HepG2 (cell line): Measurements from ENCODE around the gene DPH3. TPM values are rescaled to one million over a fixed set of nuclear protein-coding genes. Genes with fewer than 3 reads are reported as not detected.

ENCODE experiments used
- ASH2L ChIP-seq: fragments of 300-600, 200-600 bp; sonication (generic); IDR thresholded peaks from 2 replicates; pipeline ENCODE4 v1.7.0; 2017; ENCODE audit warnings: low read depth, mild to moderate bottlenecking, moderate library complexity, mixed read lengths, low read length; ENCODE audit not compliant: insufficient read length
- BCL6 ChIP-seq: IDR thresholded peaks from 2 replicates; pipeline ENCODE4 v1.6.1; 2016; ENCODE audit warnings: missing genetic modification reagents, missing compliant biosample characterization
- CCDC6 ChIP-seq: sonication (generic); formaldehyde crosslinking; IDR thresholded peaks from 2 replicates; pipeline ENCODE4 v1.8.1; 2022; ENCODE audit warnings: mild to moderate bottlenecking, missing genetic modification reagents, moderate library complexity
- CTCF ChIP-seq: sonication (generic); formaldehyde crosslinking; IDR thresholded peaks from 2 replicates; pipeline ENCODE4 v1.5.0; 2020; ENCODE audit warnings: mild to moderate bottlenecking, missing genetic modification reagents, moderate library complexity
- E2F1 ChIP-seq: sonication (generic); formaldehyde crosslinking; IDR thresholded peaks from 2 replicates; pipeline ENCODE4 v1.5.0; 2020; ENCODE audit warnings: missing genetic modification reagents
- FUBP1 ChIP-seq: sonication (generic); formaldehyde crosslinking; IDR thresholded peaks from 2 replicates; pipeline ENCODE4 v1.5.1; 2020; ENCODE audit warnings: missing genetic modification reagents, mild to moderate bottlenecking, borderline replicate concordance
- GZF1 ChIP-seq: sonication (generic); formaldehyde crosslinking; IDR thresholded peaks from 2 replicates; pipeline ENCODE4 v1.5.1; 2020; ENCODE audit warnings: mild to moderate bottlenecking, missing genetic modification reagents
- HDAC6 ChIP-seq: fragments of 200-600 bp; sonication (generic); IDR thresholded peaks from 2 replicates; pipeline ENCODE4 v1.7.0; 2017; ENCODE audit warnings: mild to moderate bottlenecking, antibody characterized with exemption, low read length, low read depth
- HHEX ChIP-seq: IDR thresholded peaks from 2 replicates; pipeline ENCODE4 v1.6.1; 2016; ENCODE audit warnings: control low read depth
- HNRNPUL1 ChIP-seq: fragments of 200-400 bp; formaldehyde crosslinking; IDR thresholded peaks from 2 replicates; pipeline ENCODE4 v1.6.1; 2017; ENCODE audit warnings: low read depth, mild to moderate bottlenecking, low read length, moderate library complexity
- JDP2 ChIP-seq: sonication (generic); formaldehyde crosslinking; IDR thresholded peaks from 2 replicates; pipeline ENCODE4 v1.8.1; 2022; ENCODE audit warnings: missing genetic modification reagents, borderline replicate concordance
- KLF11 ChIP-seq: IDR thresholded peaks from 2 replicates; pipeline ENCODE4 v1.6.1; 2016; ENCODE audit warnings: missing compliant biosample characterization
- NONO ChIP-seq, 2 experiments: fragments of 450-650 bp in 1 of 2; sonication (generic) in 1 of 2; formaldehyde crosslinking in 1 of 2; IDR thresholded peaks in 1 of 2; conservative IDR thresholded peaks in 1 of 2; 2 replicates each; pipeline versions ENCODE4 v1.6.1 to v1.8.0; 2017 to 2022; ENCODE audit warnings: mild to moderate bottlenecking in 1 of 2, missing genetic modification reagents in 1 of 2, moderate library complexity in 1 of 2
- POGZ ChIP-seq: sonication (generic); formaldehyde crosslinking; IDR thresholded peaks from 2 replicates; pipeline ENCODE4 v1.4.0; 2020; ENCODE audit warnings: mild to moderate bottlenecking, missing genetic modification reagents
- RBFOX2 ChIP-seq: fragments of 200-400 bp; formaldehyde crosslinking; IDR thresholded peaks from 2 replicates; pipeline ENCODE4 v1.6.1; 2017; ENCODE audit warnings: low read depth, mild to moderate bottlenecking, low read length
- RFX3 ChIP-seq: IDR thresholded peaks from 2 replicates; pipeline ENCODE4 v1.6.1; 2016; ENCODE audit warnings: missing biosample characterization, missing genetic modification reagents
- RFX5 ChIP-seq: IDR thresholded peaks from 2 replicates; pipeline ENCODE4 v1.6.1; 2011; ENCODE audit warnings: low read depth, low read length, improper control_type of control experiment
- TAF1 ChIP-seq: sonication (generic); formaldehyde crosslinking; IDR thresholded peaks from 2 replicates; pipeline ENCODE4 v1.4.0; 2020; ENCODE audit warnings: missing genetic modification reagents
- TRIM22 ChIP-seq: fragments of 450-650 bp; IDR thresholded peaks from 2 replicates; pipeline ENCODE4 v1.6.1; 2017
- ZBTB42 ChIP-seq: sonication (generic); formaldehyde crosslinking; IDR thresholded peaks from 2 replicates; pipeline ENCODE4 v1.5.0; 2020; ENCODE audit warnings: mild to moderate bottlenecking, missing genetic modification reagents
- ZMYM3 ChIP-seq: sonication (generic); formaldehyde crosslinking; IDR thresholded peaks from 2 replicates; pipeline ENCODE4 v1.5.1; 2020; ENCODE audit warnings: mild to moderate bottlenecking, missing genetic modification reagents
- ZNF546 ChIP-seq: sonication (generic); formaldehyde crosslinking; conservative IDR thresholded peaks from 2 replicates; pipeline ENCODE4 v1.8.1; 2023; ENCODE audit warnings: mild to moderate bottlenecking, missing genetic modification reagents
- ZNF556 ChIP-seq: sonication (generic); formaldehyde crosslinking; IDR thresholded peaks from 2 replicates; pipeline ENCODE4 v1.4.0; 2020; ENCODE audit warnings: mild to moderate bottlenecking, missing genetic modification reagents, borderline replicate concordance
- ZNF737 ChIP-seq: sonication (generic); formaldehyde crosslinking; IDR thresholded peaks from 2 replicates; pipeline ENCODE4 v1.5.0; 2020; ENCODE audit warnings: missing genetic modification reagents, mild to moderate bottlenecking, borderline replicate concordance
- polyA plus RNA-seq, 8 experiments: library from polyadenylated mRNA; depleted of rRNA in 3 of 8; stranded (reverse) in 7 of 8; unstranded in 1 of 8; fragments of >200 nt; fragmentation: Illumina TruSeq in 4 of 8; extraction: Trizol in 4 of 8; gene quantifications; 2 replicates each; pipeline versions ENCODE4 v1.2.1 to v1.2.3, GENCODE V29; 2011 to 2016; ENCODE audit warnings: low read depth in 4 of 8, missing spikeins in 1 of 8, mixed read lengths in 1 of 8; ENCODE audit not compliant: insufficient read depth in 1 of 8
- total RNA-seq, 5 experiments: library from RNA; depleted of rRNA; stranded (reverse); fragments of >200 nt; fragmentation: Illumina TruSeq; extraction: Trizol; gene quantifications; 2 replicates each; pipeline ENCODE4 v1.2.3, GENCODE V29; 2016; ENCODE audit warnings: low read depth in 1 of 5

Gene DPH3
- total and polyA plus RNA-seq, 2 of the 13 experiments (the other 11 are each of a cell fraction or from before 2014, with no cell fraction given): 18.3 to 21.6 TPM

- TF ChIP-seq TRIM22 (no peak), BCL6 (CRISPR knock-in tag) (0 out of 2 replicates have a peak, but pooled peaks have one; percentile 4), HDAC6 (no peak), RBFOX2 (no peak), JDP2 (CRISPR knock-in tag) (no peak), RFX3 (CRISPR knock-in tag) (no peak), ZBTB42 (no peak), GZF1 (CRISPR knock-in tag) (no peak), HHEX (CRISPR knock-in tag) (no peak), FUBP1 (CRISPR knock-in tag) (no peak), KLF11 (CRISPR knock-in tag) (0 out of 2 replicates have a peak, but pooled peaks have one; percentile 35), NONO (IDR thresholded peaks at IDR 0.05) (no peak), NONO (CRISPR knock-in tag; conservative IDR thresholded peaks at IDR 0.05) (no peak), ZNF737 (no peak), ASH2L (peak; percentile 16), CTCF (peak; percentile 94), ZNF546 (CRISPR knock-in tag) (no peak), POGZ (CRISPR knock-in tag) (no peak), ZMYM3 (no peak), RFX5 (no peak), HNRNPUL1 (no peak), ZNF556 (CRISPR knock-in tag) (no peak), CCDC6 (CRISPR knock-in tag) (0 out of 2 replicates have a peak, but pooled peaks have one; percentile 49), E2F1 (no peak), TAF1 (CRISPR knock-in tag) (no peak; the same call in 1 of the 2 replicates)
These were observed 17.3 kb downstream of the DPH3 start (continued) for GRCh38 chr3:16247282-16248061.
